Measurements from ENCODE around the gene SPATA20. TPM values are rescaled to one million over a fixed set of nuclear protein-coding genes. Genes with fewer than 3 reads are reported as not detected.

SPATA20 gene
- total RNA-seq, 2 experiments from 2014 or later: 7.9 to 8.3 TPM

- H3K27ac ChIP-seq (ENCODE audit: low read depth, low read length, poor library complexity, severe bottlenecking): no peak overlapping the region
- H3K4me1 ChIP-seq (ENCODE audit: insufficient read depth, low read length, poor library complexity, severe bottlenecking): no peaks in the 10 kb centered on the region
- H4K20me1 ChIP-seq (ENCODE audit: insufficient read depth, low read length): no peaks in the 10 kb centered on the region
- BruUV-seq (replicated peaks): no TSS peak
- no peaks in the 10 kb centered on the region for H3K9me3 ChIP-seq (ENCODE audit: low read length)
- no peaks in the 10 kb centered on the region for H3K9me2 ChIP-seq (ENCODE audit: insufficient read depth, low read length)
- intact Hi-C loops (cut with micrococcal nuclease; ENCODE audit: unreplicated experiment): no loop called here
- no peaks in the 10 kb centered on the region for H3K36me3 ChIP-seq (ENCODE audit: insufficient read depth, low read length)
- no peak for DNase-seq (ENCODE audit: low spot score)
- no peak overlapping the region for H3K4me3 ChIP-seq (ENCODE audit: low read depth, low read length, poor library complexity, severe bottlenecking)
- no peaks in the 10 kb centered on the region for H3K79me2 ChIP-seq (ENCODE audit: insufficient read depth, low read depth, low read length)
- ChIA-PET CTCF (ENCODE audit: unreplicated experiment) (no interaction called here), POLR2A (no interaction called here)
- no peak overlapping the region for H2AFZ ChIP-seq (ENCODE audit: low read length)
- TF ChIP-seq EZH2phosphoT487 (IDR thresholded peaks at IDR 0.05; ENCODE audit: borderline replicate concordance, low read depth, low read length) (no peak), CTCF (conservative IDR thresholded peaks at IDR 0.05; ENCODE audit: low read length) (no peak)
- no peak overlapping the region for H3K4me2 ChIP-seq (ENCODE audit: low read length)
These were observed 15.4 kb upstream of the SPATA20 start for GRCh38 chr17:50531428-50532025.

- H2AFZ ChIP-seq (ENCODE audit: low read length): no peak within 1 kb of the TSS
- no peaks in the 10 kb centered on the region for H3K9me2 ChIP-seq (ENCODE audit: insufficient read depth, low read length)
- no peak within 1 kb of the TSS for H3K4me3 ChIP-seq (ENCODE audit: low read depth, low read length, poor library complexity, severe bottlenecking)
- TF ChIP-seq CTCF (conservative IDR thresholded peaks at IDR 0.05; ENCODE audit: low read length) (no peak), EZH2phosphoT487 (IDR thresholded peaks at IDR 0.05; ENCODE audit: borderline replicate concordance, low read depth, low read length) (no peak)
- H4K20me1 ChIP-seq (ENCODE audit: insufficient read depth, low read length): no peaks in the 10 kb centered on the region
- no peaks in the 10 kb centered on the region for H3K9me3 ChIP-seq (ENCODE audit: low read length)
- DNase-seq (ENCODE audit: low spot score): no peak
- H3K4me2 ChIP-seq (ENCODE audit: low read length): no peak within 1 kb of the TSS
- H3K36me3 ChIP-seq (ENCODE audit: insufficient read depth, low read length): no peaks in the 10 kb centered on the region
- no peaks in the 10 kb centered on the region for H3K79me2 ChIP-seq (ENCODE audit: insufficient read depth, low read depth, low read length)
- ChIA-PET CTCF (ENCODE audit: unreplicated experiment) (no interaction called here), POLR2A (no interaction called here)
- BruUV-seq (replicated peaks): no TSS peak
- H3K27ac ChIP-seq (ENCODE audit: low read depth, low read length, poor library complexity, severe bottlenecking): no peak within 1 kb of the TSS
- intact Hi-C loops (cut with micrococcal nuclease; ENCODE audit: unreplicated experiment): no loop called here
- H3K4me1 ChIP-seq (ENCODE audit: insufficient read depth, low read length, poor library complexity, severe bottlenecking): no peaks in the 10 kb centered on the region
These were observed 14.4 kb upstream of the SPATA20 start, which contains the start of gene EPN3 for GRCh38 chr17:50532452-50533024. Gene EPN3 (plus strand): TSS chr17:50532735. CDS start chr17:50536557, 3,822 bp downstream.

- intact Hi-C loops (cut with micrococcal nuclease; ENCODE audit: unreplicated experiment): no loop called here
- H3K4me3 ChIP-seq (ENCODE audit: low read depth, low read length, poor library complexity, severe bottlenecking): no peak overlapping the region
- no peak overlapping the region for H2AFZ ChIP-seq (ENCODE audit: low read length)
- no peak overlapping the region for H3K27ac ChIP-seq (ENCODE audit: low read depth, low read length, poor library complexity, severe bottlenecking)
- no peak for TF ChIP-seq CTCF (conservative IDR thresholded peaks at IDR 0.05; ENCODE audit: low read length)
- no peaks in the 10 kb centered on the region for H3K4me1 ChIP-seq (ENCODE audit: insufficient read depth, low read length, poor library complexity, severe bottlenecking)
- no peaks in the 10 kb centered on the region for H3K9me2 ChIP-seq (ENCODE audit: insufficient read depth, low read length)
- BruUV-seq (replicated peaks): no TSS peak
- no peak overlapping the region for H3K4me2 ChIP-seq (ENCODE audit: low read length)
- H3K79me2 ChIP-seq (ENCODE audit: insufficient read depth, low read depth, low read length): no peaks in the 10 kb centered on the region
- no peak for DNase-seq (ENCODE audit: low spot score)
- no peaks in the 10 kb centered on the region for H3K9me3 ChIP-seq (ENCODE audit: low read length)
- CTCF ChIA-PET (ENCODE audit: unreplicated experiment): no interaction called here
- no peaks in the 10 kb centered on the region for H3K36me3 ChIP-seq (ENCODE audit: insufficient read depth, low read length)
- POLR2A ChIA-PET: interaction anchor here (0.6 kb wide), 1 partner anchor 740 kb away, joined by 3 read pairs; no protein-coding TSS in a partner anchor
- no peaks in the 10 kb centered on the region for H4K20me1 ChIP-seq (ENCODE audit: insufficient read depth, low read length)
These were observed 13.8 kb upstream of the SPATA20 start for GRCh38 chr17:50533185-50533584.

All from OCI-LY7 (cell line).